NCI-H2107 treated with DMSO at 0.1 percent for 48 hours (cell line): Measurements from ENCODE around the gene FKBP14.

ENCODE experiments used
- DNase-seq: peaks from one replicate; lab custom pipeline; 2025; ENCODE audit not compliant: unreplicated experiment; lab: John Stamatoyannopoulos, UW

The FKBP14 gene

DNA sequence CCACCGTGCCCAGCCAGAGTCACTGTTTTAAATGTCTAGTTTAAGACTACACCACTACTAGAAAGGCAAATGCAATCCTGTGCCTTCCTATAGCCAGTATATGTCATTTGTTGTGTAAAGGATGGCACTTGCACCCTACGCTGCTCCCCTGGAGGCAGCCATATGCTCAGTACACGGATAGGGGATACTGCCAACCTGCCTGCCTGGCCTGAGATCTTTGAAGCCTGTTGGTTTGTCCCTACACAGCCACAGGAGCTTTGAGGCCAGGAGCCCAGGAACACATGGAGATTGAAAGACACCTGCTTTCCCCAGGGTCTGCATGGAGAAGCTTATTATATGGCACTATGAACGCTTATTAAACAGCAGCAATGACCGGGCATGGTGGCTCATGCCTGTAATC lies 34.6 kb downstream of the FKBP14 start:
- no peak for DNase-seq

DNA sequence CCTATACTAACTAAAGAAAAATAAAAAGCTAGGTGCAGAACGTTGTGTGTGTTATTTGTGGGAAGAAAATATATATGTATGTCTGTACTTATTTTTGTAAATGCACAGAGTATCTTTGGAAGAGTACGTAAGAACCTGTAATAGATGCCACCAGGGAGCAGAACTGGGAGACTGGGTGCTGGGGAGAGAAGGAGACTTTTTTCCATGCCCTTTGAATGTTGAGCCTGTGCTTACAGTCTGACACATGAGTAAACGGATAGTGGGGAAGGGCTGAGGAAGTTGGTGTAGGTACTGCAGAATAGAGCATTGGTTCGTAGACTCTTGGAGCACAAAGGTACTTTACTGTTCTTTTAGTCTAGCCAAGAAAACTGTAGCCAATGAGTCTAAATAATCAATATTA lies 35.6 kb downstream of the FKBP14 start:
- no peak for DNase-seq

DNA sequence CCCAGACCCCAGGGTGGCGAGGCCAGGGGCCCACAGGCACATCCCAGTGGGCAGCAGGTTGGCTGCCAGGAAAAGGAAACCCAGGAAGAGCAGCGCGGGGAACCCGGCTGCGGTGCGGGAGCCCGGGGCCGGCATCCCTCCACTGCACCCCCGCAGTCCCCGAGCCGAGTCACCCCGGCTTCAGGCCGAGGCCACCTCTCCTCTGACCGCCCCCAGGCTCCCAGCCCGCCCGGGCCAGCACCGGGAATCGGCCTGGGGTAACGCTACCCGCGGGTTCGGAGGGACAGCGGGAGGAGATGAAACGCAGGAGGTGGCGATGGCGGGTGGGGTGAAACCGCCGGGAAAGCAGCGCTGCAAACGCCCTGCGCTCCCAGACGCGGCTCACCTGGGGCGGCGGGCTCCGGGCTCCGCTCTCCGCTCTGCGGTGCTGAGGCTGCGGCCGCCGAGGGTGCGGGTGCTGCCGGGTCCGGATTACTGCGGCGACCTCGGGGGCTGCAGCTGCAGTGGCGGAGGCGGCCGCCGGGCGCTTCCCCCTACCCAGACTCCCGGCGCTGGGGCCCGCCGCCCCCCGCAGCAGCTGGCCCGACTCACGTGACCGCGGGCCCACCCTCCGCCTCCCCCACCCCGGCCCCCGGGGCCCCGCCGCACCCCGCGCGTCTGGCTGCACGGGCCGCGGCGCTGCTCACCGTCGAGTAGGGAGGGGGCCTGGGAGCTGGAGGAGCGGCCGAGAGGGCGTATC lies 37.1 kb downstream of the FKBP14 start, which contains the start of gene SCRN1:
Gene SCRN1, minus strand, starts transcription at position 545 of the 739 bp plus-strand sequence. CDS start 20,734 bp downstream, outside the sequence.
- no peak for DNase-seq

DNA sequence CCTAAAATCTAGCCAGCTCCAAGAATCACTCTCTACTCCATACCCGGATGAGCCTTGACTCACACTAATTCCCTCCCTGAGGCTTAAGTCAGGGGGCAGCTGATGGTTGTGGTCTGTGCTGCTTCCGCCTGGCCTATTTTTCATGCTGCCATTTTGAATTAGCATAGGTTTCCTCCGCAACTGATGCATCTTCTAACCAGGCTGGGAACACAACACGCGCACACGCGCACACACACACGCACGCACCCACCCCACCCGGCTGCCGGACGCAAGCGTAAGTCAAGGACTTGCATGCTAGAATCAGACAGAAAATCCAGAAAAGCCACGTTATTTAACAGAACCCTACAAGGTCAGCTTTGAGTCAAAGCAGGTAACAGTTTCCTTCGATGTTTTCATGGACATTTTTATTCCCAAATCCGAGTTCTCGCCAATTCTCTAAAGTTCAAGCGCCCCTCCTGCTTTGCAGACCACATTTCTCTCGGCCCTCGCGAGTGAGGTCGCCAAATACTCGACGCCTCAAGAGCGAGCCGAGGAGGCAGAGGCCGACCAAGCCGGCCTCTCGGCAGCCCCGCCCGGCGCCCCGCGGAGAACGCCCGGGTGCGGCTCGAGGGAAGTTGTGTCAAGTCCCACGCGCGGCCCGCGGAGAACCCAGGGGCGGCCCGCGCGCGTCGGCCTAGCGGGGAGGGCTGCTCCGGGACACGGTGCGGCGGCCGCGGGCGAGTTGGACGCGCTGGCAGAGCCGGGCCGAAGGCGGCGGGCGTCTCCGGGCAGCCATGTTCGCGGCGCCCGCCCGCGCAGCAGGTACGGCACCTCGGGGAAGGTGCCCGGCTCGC lies 37.9 kb downstream of the FKBP14 start:
- DNase-seq: no peak

DNA sequence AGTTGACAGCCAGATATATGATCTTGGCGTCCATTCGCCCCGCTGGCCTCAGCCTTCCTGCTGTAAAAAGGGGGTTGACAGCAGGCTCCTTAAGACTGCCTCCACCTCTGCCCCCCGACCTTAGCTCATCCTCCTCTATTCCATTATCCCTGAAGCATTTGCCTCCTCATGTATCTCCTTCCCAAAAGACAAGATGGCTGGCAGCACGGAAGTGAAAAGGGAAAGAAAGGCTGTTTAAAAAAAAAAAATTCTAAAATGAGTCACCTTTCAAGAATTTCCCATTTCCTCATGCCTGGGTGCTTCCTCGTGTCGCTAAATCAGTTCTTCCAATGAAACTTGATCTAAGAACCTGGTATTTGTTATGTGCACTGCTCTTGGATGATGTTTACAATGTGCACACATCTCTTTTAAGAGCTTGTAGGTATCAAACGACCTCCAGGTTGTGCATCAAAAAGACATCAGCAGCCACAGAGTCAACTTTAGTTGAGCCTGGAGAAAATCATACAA lies 38.6 kb downstream of the FKBP14 start:
- no peak for DNase-seq

DNA sequence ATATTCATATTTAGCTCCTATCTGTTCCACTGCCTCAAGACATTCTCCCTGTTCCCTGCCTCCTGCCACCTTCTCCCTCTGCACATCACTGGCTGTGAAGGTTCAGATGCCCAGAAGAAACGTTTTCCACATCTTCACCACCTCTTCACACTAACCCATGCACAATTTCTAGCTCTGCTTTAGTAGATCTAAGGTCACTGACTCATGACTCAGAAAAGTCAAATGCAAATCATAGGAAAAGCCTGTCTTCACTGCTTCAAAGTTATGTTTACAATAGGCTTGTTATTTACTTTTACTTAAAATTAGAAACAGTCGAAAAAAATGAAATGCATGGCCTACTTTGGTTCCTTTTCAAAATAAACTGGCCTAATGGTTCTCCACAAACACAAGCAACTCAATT lies 39.4 kb downstream of the FKBP14 start:
- no peak for DNase-seq

DNA sequence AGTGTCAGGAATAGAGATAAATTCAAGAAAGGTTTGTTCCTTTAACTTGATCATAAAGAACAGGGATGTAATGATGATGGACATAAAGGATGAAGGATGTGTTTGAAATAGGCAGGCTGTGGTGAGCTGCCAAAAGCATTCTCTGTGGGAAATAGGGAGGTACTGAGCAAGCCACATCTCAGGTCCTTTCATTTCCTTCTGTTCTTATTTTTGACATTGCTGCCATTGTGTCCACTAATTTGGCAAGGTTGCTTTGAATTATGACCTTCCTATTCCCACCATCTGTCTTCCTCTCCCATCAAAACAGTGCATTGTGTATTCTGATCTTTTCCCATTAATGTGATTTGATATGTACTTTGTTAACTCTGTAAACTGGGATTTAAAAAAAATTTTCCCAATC lies 46.4 kb downstream of the FKBP14 start:
- no peak for DNase-seq

DNA sequence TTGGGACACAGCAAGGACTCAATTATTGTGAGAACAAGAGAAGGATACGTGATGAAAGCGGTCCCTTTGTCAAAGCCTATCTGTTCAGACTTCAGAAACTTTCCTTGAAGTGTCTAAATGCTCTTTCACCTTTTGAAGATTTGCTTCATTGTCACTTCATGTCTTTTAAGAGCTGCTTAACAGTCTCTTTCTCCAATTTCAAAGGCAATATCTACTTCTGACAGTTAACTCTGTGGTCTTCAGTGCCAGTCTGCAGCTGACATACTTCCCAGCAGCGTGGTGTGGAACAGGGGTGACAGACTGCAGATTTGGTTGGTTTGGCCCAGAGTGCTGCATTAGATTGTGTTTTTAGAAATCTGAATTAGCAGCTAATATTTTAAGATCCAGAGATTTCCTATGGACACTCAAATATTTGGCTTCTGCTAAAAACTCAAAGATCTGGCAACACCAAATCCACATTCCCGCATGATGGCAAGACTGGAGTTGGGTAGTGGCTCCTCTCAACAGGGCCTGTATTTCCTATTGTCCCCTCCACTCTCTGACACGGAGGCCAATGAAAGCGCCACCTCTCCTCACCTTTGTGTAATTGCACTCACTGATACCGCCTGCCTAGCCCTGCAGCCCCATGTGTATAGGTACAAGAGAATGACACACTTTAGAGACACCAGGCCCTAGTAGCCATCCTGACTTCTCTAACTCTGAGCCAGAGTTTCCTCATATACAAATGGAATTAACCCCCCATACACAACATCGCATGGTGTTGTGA lies 48.4 kb downstream of the FKBP14 start:
- DNase-seq: no peak

- no peak for DNase-seq
These were observed 49.7 kb downstream of the FKBP14 start for GRCh38 chr7:29976673-29977415.

DNA sequence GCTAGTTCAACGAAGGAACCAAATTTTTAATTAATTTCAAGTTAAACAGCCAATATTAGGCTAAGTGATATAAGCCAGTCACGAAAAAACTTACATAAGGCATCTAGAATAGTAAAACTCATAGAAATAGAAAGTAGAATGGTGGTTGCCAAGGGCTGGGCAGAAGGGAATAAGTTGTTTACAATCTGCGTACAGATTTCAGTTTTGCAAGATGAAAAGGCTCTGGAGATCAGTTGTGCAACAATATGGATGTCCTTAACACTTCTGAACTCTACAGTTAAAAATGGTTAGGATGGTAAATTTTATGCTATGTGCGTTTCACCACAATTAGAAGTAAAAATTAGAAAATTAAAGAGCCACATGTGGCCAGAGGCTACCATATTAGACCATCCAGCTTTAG lies 50.2 kb downstream of the FKBP14 start:
- DNase-seq: no peak

DNA sequence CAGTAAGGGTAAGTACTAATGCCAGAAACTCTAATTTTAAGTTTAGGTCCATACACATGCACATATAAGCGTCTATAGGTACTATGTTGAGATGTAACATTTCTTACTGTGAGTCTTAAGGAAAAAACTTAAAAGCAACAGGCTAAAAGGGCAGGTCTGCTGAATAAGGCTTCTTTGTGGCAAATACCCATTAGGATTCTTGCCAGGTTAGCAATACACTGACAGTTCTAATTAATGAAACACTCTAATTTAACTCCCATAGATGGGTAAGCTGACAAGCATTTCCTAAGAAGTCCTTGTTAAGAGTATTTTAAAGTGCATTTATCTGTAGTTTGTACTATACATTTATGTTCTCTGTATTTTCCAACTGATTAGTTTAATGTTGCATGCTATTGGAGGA lies 50.9 kb downstream of the FKBP14 start:
- no peak for DNase-seq

GRCh38 chr7:29974286-29974685 lies 52.2 kb downstream of the FKBP14 start:
- no peak for DNase-seq

GRCh38 chr7:29972315-29972669 lies 54.2 kb downstream of the FKBP14 start:
- DNase-seq: no peak

DNA sequence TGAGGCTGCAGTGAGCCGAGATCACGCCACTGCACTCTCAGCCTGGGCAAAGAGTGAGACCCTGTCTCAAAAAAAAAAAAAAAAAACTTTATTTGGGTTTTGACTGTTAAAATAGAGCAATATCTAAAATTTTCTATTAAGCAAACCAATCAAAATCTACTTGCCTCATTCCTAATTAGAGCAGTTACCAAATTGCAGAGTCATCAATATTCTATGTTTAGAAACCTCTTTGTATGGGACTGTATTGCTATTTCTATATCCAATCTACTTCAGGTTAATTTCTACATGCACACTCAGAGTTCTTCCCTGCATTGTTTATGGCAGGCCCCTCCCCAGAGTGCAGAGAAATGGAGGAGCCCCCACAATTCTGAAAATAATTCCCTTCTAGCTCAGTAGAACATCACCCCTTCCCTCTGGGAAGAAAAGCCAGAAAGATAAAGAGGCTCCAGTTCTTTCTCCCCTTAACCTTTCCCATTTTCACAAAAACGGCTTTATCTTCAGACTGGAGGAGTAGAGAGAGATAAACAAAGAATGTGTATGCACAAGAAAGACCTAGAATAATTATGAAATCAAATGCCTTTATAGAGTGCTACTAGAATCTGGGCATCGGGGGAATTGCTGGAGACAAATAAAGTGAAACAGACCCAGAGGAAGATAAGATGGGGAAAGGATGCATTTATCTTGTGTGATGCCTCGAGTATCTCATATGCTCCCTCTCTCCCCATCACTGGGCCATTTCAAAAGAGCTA lies 54.8 kb downstream of the FKBP14 start:
- DNase-seq: no peak

DNA sequence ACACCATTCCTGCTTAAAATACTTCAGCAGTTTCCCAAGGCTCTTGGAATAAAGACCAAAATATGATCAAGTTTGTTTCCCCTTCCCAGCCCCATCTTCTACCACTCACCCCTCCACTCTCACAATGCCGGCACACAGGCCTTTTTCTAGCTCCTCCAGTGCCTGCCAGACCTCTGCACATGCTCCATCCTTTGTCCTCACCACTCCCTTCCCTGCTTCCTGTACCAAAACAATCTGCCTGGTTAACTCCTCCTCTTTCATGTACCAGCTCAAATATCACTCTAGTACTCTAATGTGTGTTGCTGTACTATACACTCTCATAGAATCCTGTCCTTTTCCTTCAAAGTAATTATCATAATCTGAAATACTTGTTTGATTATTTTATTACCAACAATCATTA lies 56.3 kb downstream of the FKBP14 start:
- DNase-seq: no peak

DNA sequence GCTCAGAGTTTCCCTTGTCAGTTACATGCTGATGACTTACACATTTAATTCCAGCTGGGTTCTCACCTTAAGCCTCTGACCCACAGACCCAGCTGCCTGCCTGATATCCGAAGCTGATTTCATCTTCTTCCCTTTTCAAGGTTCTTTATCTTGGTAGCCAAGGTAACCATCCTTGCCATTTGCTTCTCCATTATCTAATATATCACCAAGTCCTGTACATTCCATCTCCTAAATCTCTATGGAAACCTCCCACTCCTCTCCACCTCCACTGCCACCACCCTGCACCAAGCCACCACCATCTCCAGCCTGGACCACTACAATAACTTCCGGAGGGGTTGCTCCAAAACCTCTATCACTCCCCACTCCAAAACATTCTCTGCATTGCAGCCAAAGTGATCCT lies 56.8 kb downstream of the FKBP14 start:
- DNase-seq: no peak

- DNase-seq: no peak
These were observed 57.7 kb downstream of the FKBP14 start for GRCh38 chr7:29968683-29969395.

- DNase-seq: no peak
These were observed 61.5 kb downstream of the FKBP14 start for GRCh38 chr7:29965030-29965429.

DNA sequence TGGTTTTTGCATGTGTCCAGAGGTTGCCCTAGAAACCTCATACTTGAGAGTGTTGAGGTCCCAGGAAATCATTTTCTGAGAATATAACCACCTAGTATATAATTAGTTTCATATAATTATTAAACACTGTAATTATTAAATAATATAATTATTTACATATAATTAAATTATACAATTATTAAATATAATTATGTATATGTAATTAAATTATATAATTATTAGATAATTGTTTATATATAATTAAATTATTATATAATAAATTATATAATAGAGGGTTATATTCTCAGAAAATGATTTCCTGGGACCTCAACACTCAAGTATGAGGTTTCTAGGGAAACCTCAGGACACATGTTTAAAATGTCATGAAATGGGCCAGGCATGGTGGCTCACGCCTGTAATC lies 64.5 kb downstream of the FKBP14 start:
- no peak for DNase-seq
